ENCODE results near the gene TMEM44.

Gene TMEM44

DNA sequence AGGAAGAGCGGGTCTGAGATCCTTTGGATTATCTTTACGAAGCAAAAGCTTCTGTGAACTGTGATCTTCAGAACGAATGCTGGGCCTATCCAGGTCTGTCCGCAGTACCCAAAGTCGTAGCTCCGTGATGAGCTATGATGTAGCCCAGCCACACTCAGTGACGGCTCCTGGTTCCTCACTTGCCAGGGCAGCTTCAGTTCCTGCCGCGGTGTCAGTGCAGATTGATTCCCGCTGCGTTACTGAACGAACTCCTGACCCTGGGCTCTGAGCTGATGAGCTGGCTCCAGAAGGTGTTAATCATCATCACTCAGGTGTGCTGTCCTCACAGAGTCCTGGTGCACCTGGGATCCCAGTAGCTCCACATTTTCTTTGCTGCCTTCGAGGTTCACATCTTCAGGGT is 45.0 kb downstream of the TMEM44 start:
- H3K27ac ChIP-seq = no peak overlapping the region
- TF ChIP-seq, protein P1, sequence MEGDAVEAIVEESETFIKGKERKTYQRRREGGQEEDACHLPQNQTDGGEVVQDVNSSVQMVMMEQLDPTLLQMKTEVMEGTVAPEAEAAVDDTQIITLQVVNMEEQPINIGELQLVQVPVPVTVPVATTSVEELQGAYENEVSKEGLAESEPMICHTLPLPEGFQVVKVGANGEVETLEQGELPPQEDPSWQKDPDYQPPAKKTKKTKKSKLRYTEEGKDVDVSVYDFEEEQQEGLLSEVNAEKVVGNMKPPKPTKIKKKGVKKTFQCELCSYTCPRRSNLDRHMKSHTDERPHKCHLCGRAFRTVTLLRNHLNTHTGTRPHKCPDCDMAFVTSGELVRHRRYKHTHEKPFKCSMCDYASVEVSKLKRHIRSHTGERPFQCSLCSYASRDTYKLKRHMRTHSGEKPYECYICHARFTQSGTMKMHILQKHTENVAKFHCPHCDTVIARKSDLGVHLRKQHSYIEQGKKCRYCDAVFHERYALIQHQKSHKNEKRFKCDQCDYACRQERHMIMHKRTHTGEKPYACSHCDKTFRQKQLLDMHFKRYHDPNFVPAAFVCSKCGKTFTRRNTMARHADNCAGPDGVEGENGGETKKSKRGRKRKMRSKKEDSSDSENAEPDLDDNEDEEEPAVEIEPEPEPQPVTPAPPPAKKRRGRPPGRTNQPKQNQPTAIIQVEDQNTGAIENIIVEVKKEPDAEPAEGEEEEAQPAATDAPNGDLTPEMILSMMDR (IDR thresholded peaks at IDR 0.05) = no peak
- TF ChIP-seq ZFX (IDR thresholded peaks at IDR 0.05; ENCODE audit: borderline replicate concordance) = no peak

DNA sequence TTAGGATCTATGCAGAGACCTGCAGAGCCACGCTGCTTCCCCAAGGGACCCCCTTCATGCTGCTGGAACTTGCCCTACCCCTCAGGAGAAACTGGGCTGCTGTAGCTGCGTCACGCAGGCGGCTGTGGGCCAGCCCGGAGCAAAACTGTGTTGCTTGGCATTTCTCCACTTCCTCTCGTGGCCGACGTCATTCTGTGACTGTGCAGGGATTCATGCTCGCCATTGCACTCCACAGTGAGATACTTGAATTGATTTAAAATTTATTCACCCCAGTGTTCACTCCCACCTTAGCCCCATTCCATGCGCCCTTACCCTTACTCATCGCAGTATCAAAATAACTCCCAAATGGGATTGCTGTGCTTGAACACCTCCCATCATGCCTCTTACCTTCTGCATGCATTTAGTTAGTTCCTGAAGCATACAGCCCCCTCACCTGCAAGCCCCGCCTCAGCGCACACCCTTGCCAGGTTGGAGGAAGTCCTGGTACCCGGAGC is 45.7 kb downstream of the TMEM44 start:
- TF ChIP-seq, protein P1 (IDR thresholded peaks at IDR 0.05) = no peak
- TF ChIP-seq ZFX (IDR thresholded peaks at IDR 0.05; ENCODE audit: borderline replicate concordance) = no peak
- no peak overlapping the region for H3K27ac ChIP-seq

DNA sequence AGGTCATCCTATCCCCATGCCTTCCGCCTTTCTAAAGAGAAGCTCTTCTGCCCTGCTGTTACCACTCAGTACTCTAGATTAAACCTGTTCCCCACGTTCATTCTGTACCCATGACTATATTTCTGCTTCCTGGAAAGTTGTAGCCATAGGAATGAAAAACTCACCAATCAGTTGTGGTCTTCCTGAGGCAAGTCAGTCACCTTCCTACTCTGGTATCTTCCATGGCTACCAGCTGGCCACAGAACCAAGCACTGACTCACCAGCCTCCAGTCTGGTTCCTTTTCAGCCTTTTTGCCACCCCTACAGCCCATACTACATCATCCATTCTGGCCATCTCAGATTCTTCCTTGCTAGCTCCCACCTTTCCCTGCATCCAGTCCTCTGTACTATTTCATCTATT is 46.4 kb downstream of the TMEM44 start:
- no peak overlapping the region for H3K27ac ChIP-seq
- TF ChIP-seq, protein P1 (IDR thresholded peaks at IDR 0.05) = no peak
- TF ChIP-seq ZFX (IDR thresholded peaks at IDR 0.05; ENCODE audit: borderline replicate concordance) = no peak

DNA sequence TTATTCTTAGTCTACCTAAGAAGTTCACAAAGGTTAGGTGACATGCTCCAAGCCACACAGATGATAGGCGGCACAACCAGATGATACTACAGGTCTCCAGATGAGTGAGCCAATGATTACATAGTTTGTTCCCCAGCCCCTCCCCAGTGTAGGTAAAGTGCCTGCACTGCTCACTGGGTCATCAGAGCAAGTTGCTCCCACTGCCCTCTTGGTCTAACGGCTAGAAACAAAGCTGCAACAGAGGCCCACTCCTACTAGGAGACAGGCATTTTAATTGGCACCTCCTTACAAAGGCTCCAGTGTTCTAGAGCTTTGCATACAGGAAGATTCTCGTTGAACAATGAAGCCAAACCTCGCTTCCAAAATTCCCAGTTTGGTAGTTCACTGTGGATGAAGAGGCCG is 47.3 kb downstream of the TMEM44 start:
- no peak overlapping the region for H3K27ac ChIP-seq
- no peak for TF ChIP-seq ZFX (IDR thresholded peaks at IDR 0.05; ENCODE audit: borderline replicate concordance)
- TF ChIP-seq, protein P1 (IDR thresholded peaks at IDR 0.05) = no peak

DNA sequence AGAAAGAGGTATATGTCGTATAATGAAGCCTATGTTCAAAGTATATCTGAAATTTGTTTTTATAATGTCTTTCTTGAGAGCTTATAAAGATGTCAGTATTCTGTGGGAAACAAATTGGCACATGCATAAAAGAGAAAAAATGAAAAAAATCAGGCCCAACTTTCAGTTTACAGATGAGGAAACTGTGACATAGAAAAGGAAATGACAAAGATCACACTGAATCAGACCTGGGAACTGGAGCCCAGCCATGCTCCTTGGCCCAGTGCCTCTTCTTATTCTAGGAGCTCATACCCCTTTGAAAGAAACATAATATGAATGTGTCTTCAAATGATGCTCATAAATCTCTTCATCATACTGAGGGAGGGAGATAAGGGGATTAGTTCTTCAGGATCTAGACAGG is 48.4 kb downstream of the TMEM44 start:
- no peak for TF ChIP-seq ZFX (IDR thresholded peaks at IDR 0.05; ENCODE audit: borderline replicate concordance)
- TF ChIP-seq, protein P1 (IDR thresholded peaks at IDR 0.05) = no peak
- H3K27ac ChIP-seq = no peak overlapping the region

DNA sequence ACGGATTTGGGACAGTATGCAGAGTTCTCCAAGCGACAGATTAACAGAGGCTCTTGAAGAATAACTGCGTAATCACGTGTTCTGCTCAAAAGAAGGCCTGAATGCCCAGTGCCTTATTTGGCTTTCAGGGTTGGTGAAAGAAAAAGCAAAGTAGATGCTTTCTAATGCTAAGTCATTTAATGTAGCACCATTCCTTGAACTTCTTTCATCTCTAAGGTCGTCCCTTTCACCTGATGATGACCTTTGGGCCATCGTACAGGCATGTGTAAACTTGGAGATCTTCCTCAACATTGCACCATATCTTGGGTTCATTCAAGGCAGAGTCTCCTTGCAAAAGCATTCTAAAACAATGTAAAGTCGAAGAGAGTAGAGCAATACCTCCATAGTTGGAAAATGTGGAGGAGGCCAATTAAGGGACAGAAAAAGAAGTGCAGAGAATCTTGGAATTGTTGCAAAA is 48.9 kb downstream of the TMEM44 start:
- peak overlapping the region; percentile 75 for H3K27ac ChIP-seq

DNA sequence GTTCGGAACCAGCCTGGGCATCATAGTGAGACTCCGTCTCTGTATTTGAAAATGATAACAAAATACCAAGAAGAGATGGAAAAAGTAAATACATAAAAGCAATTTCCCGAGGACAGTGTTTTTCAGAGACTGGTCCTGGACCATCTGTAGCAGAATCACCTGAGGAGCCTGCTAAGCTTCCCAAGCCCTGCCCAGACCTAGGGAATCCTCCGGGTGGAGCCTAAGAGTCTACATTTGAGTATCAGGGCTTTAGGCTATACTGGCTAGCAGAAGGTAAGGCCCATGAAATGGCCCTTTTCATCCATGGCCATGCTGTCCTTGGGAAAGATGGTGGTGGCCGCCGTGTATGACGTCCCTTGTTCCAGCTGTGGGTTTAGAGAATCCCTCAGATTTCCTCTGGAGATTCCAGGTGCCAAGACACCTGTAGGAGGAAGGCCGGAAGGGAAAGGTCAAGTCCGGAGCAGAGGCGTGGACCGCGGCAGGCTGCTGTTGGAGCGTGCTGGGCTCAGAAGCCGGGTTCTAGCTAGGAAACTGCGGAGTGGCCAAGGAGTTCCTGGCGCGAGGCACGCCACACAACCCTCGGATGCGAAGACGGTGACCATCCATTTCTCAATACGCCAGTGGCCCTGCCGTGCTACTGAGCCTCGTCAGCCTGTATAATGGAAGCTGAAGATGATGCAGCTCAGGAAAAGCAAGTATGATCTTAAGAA is 50.9 kb downstream of the TMEM44 start:
- TF ChIP-seq, protein P1 (IDR thresholded peaks at IDR 0.05) = no peak
- no peak for TF ChIP-seq ZFX (IDR thresholded peaks at IDR 0.05; ENCODE audit: borderline replicate concordance)
- H3K27ac ChIP-seq = no peak overlapping the region

More for the DNA sequence above, 48.9 kb downstream of the TMEM44 start:
- TF ChIP-seq ZFX (IDR thresholded peaks at IDR 0.05; ENCODE audit: borderline replicate concordance) = no peak
- TF ChIP-seq, protein P1 (IDR thresholded peaks at IDR 0.05) = no peak

Measured in 22Rv1 (cell line).